ENCODE results near the gene CD96. TPM values are rescaled to one million over a fixed set of nuclear protein-coding genes. Genes with fewer than 3 reads are reported as not detected.

The CD96 gene
- total RNA-seq, 1 donor from 2014 or later: 9.5 TPM

DNA sequence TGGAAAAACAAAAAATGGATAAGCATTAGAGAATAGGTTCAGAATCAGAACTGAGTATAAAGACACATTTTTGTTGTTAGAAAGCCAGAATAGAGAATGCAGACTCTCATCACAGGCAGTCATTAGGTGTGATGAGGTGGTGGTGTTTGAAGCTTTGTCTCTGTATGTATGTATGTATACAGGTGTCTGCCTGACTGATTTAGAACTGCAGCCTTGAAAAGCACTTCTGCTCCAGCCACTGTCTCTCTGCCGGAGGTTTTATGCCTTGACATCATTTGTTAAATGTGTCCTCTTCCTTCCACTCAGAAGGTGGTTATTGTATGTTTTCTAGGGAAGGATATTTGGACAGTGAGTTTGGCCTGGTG is 133.8 kb downstream of the CD96 start:
- Histone ChIP-seq H3K27ac (no peak overlapping the region), H3K4me3 (no peak overlapping the region), H3K36me3 (no peaks in the 10 kb centered on the region), H3K9me3 (no peaks in the 10 kb centered on the region), H3K27me3 (no peaks in the 10 kb centered on the region), H3K4me1 (peaks cover 5% of the 10 kb centered on the region)
- ATAC-seq (no peak), DNase-seq (no peak)
- intact Hi-C loops (cut with DNase I): no loop called here
- TF ChIP-seq CTCF (IDR thresholded peaks at IDR 0.05): no peak

DNA sequence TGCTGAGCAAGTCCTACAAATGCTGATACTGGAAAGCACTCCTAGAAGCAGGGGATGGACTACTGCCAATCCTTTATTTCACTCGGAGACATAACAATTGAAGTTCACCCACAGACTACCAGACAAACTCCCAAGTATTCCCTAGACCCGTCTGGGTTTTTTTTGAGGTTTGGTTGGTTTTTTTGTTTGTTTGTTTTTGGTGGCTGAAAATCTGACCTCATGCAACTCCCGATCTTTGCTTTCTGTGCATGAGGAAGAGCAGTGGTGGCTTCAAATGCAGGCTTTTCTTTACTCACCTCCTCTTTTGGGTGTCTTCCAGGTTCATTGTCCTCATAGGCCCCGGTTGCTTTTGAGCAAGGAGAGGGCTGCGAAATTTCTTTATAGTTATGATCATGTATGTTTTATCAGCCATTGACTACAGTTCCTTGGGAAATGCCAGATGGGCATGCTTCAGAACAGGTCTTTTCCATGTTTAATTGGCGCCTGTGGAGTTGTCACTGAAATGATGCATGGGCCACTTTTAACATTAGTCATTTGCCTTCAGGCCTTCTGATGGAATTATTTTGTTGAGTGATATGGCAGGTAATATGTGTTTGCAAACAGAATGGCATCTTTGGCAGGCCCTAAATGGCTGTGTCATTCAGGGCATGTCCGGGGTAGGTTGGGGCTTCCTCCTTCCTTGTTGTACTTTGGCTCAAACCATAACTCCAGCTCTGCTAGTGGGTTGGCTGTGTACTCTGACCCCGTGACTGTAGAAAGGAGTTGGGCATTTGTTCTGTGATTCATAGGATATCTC is 134.4 kb downstream of the CD96 start:
- no peak for ATAC-seq
- H3K27ac ChIP-seq: no peak overlapping the region

DNA sequence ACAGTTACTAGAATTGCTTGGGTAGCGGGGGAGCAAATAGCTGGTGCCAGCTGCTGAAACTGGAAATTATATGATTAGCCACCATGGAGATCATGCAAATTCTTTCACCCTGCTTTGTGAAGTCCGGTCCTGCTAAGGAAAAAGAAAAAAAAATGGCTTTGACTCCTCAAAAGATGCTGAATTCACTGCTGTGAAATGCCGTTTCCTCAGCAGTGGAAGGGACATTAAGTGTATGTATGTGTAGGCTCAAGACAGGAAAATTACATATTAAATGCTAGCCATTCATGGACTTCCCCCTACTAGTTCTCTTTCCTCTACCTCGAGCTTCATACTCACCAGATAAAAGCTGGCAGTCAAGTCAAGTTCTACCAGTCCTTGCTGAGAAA is 135.0 kb downstream of the CD96 start:
- DNase-seq: no peak
- no peak for ATAC-seq
- TF ChIP-seq CTCF (IDR thresholded peaks at IDR 0.05): no peak
- Histone ChIP-seq H3K27ac (no peak overlapping the region), H3K4me3 (no peak overlapping the region), H3K27me3 (no peaks in the 10 kb centered on the region), H3K4me1 (peaks cover 5% of the 10 kb centered on the region), H3K9me3 (no peaks in the 10 kb centered on the region), H3K36me3 (no peaks in the 10 kb centered on the region)
- intact Hi-C loops (cut with DNase I): no loop called here

More for the DNA sequence above, 134.4 kb downstream of the CD96 start:
- intact Hi-C loops (cut with DNase I): no loop called here
- Histone ChIP-seq H3K4me1 (peaks cover 5% of the 10 kb centered on the region), H3K4me3 (no peak overlapping the region), H3K27me3 (no peaks in the 10 kb centered on the region), H3K36me3 (no peaks in the 10 kb centered on the region), H3K9me3 (no peaks in the 10 kb centered on the region)
- no peak for DNase-seq
- TF ChIP-seq CTCF (IDR thresholded peaks at IDR 0.05): no peak

GRCh38 chr3:111681661-111682426 is 139.8 kb downstream of the CD96 start:
- ATAC-seq (no peak), DNase-seq (no peak)
- no peaks in the 10 kb centered on the region for H3K27me3 ChIP-seq
- TF ChIP-seq CTCF (IDR thresholded peaks at IDR 0.05): no peak
- no peak overlapping the region for H3K4me3 ChIP-seq
- H3K36me3 ChIP-seq: no peaks in the 10 kb centered on the region
- no peaks in the 10 kb centered on the region for H3K9me3 ChIP-seq
- intact Hi-C loops (cut with DNase I): no loop called here
- H3K4me1 ChIP-seq: no peaks in the 10 kb centered on the region
- no peak overlapping the region for H3K27ac ChIP-seq

DNA sequence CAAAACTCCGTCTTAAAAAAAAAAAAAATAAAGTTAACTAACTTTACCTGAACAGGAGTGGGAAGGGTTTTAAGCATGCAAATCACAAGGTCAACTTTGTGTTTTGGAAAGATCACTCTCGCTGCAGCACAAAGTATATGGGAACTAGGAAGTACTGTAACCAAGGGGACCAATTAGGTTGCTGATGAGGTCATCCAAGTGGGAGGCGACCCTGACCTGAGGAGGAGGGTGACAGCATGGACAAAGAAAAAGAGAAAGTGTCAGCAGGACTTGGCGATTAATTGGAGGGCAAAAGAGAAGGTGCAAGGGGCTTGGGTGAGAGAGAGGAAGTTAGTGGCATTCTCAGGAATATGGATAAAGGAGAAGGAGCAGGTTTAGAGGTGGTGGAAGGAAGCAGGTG is 142.6 kb downstream of the CD96 start:
- no peak for TF ChIP-seq CTCF (IDR thresholded peaks at IDR 0.05)
- no peak for DNase-seq
- intact Hi-C loops (cut with DNase I): no loop called here
- Histone ChIP-seq H3K27me3 (no peaks in the 10 kb centered on the region), H3K4me3 (no peak overlapping the region), H3K36me3 (no peaks in the 10 kb centered on the region), H3K27ac (no peak overlapping the region), H3K4me1 (no peaks in the 10 kb centered on the region), H3K9me3 (no peaks in the 10 kb centered on the region)
- ATAC-seq: no peak

Data from upper lobe of right lung (tissue), 1 donor.